K562 (cell line): Measurements from ENCODE around the gene EGFL6. TPM values are rescaled to one million over a fixed set of nuclear protein-coding genes. Genes with fewer than 3 reads are reported as not detected.

ENCODE experiments used
- ATAC-seq: fragments of 200-7000 bp; cut with Tn5 transposase; 3 replicates; pipeline ENCODE4 v1.9.1; 2020; ENCODE audit warnings: moderate library complexity
- BruUV-seq: library from RNA; stranded (reverse); fragments of 400-500 nt; replicated peaks from 2 replicates; lab custom pipeline; 2021; lab: Mats Ljungman, UMichigan
- CTCF ChIA-PET: fragments of 300-600 bp; formaldehyde crosslinking; extraction: SDS; loops from one replicate; lab custom pipeline; 2021; ENCODE audit warnings: low intra/inter-chr PET ratio; lab: Yijun Ruan, JAX
- POLR2A ChIA-PET: fragments of 300-600, 350-650 bp; sonication (Branson Sonifier 250); formaldehyde crosslinking; extraction: SDS; loops from one replicate; lab custom pipeline; 2021; ENCODE audit warnings: antibody characterized with exemption, inconsistent platforms; lab: Yijun Ruan, JAX
- DNase-seq, 4 experiments: peaks; one replicate each; pipeline versions ENCODE4 v3.0.0 to v3.0.0-alpha.2; 2011 to 2018; ENCODE audit warnings: low spot score in 3 of 4, mixed read lengths in 3 of 4; ENCODE audit errors: extremely low read depth in 1 of 4
- FAIRE-seq: peaks from 2 replicates; lab custom pipeline; 2011; peaks lifted over from hg19 to GRCh38; lab: Jason Lieb, UNC
- H2AFZ ChIP-seq: 2 replicates; pipeline ENCODE4 v1.6.0; 2011; ENCODE audit warnings: low read depth, low read length, control low read depth, inconsistent platforms
- H3K27ac ChIP-seq: fragments of 200-600 bp; 3 replicates; pipeline ENCODE4 v1.8.0; 2011; ENCODE audit warnings: low read depth, mild to moderate bottlenecking, control low read depth, inconsistent platforms, low read length, moderate library complexity, mixed read lengths; ENCODE audit errors: extremely low read depth
- H3K27me3 ChIP-seq, 2 experiments: fragments of 300-600 bp in 1 of 2; 2 replicates in 1 of 2; 3 replicates in 1 of 2; pipeline versions ENCODE4 v1.6.0 to v1.8.0; 2011; ENCODE audit warnings: inconsistent platforms in 2 of 2, low read length in 2 of 2, mild to moderate bottlenecking in 1 of 2, mixed read lengths in 1 of 2, moderate library complexity in 1 of 2; ENCODE audit not compliant: control insufficient read depth in 2 of 2, insufficient read depth in 2 of 2
- H3K36me3 ChIP-seq: fragments of 300-600 bp; 3 replicates; pipeline ENCODE4 v1.8.0; 2011; ENCODE audit warnings: mild to moderate bottlenecking, low read length, inconsistent platforms; ENCODE audit not compliant: control insufficient read depth, insufficient read depth
- H3K4me1 ChIP-seq, 2 experiments: fragments of 200-600 bp in 1 of 2; replicated peaks in 1 of 2; 2 replicates in 1 of 2; 3 replicates in 1 of 2; pipeline versions ENCODE4 v1.5.1 to v1.8.0; 2011; ENCODE audit warnings: inconsistent platforms in 2 of 2, low read length in 2 of 2, mild to moderate bottlenecking in 1 of 2, mixed read lengths in 1 of 2, moderate library complexity in 1 of 2; ENCODE audit not compliant: control insufficient read depth in 2 of 2, insufficient read depth in 2 of 2
- H3K4me2 ChIP-seq: 2 replicates; pipeline ENCODE4 v1.6.1; 2011; ENCODE audit warnings: low read length, control low read depth, inconsistent platforms, mixed read lengths; ENCODE audit not compliant: insufficient read depth
- H3K4me3 ChIP-seq: fragments of 200-600 bp; sonication (generic), shearing (Covaris generic); 2 replicates; pipeline ENCODE4 v1.5.1; 2016; ENCODE audit warnings: control low read depth, inconsistent platforms
- H3K79me2 ChIP-seq: fragments of 200-600 bp; 3 replicates; pipeline ENCODE4 v1.8.0; 2011; ENCODE audit warnings: low read length, inconsistent platforms; ENCODE audit not compliant: control insufficient read depth, insufficient read depth
- H3K9ac ChIP-seq, 2 experiments: 2 replicates each; pipeline versions ENCODE4 v1.6.0 to v1.6.1; 2011; ENCODE audit warnings: low read depth in 2 of 2, low read length in 2 of 2, control low read depth in 1 of 2, inconsistent platforms in 1 of 2, mild to moderate bottlenecking in 1 of 2, mixed read lengths in 1 of 2; ENCODE audit not compliant: insufficient read depth in 1 of 2
- H3K9me1 ChIP-seq: one replicate; pipeline ENCODE4 v1.6.0; 2011; ENCODE audit warnings: inconsistent platforms, mild to moderate bottlenecking, low read length, moderate library complexity; ENCODE audit not compliant: control insufficient read depth, insufficient read depth
- H3K9me3 ChIP-seq: replicated peaks from 2 replicates; pipeline ENCODE4 v1.5.1; 2011; ENCODE audit warnings: low read depth, low read length, inconsistent platforms; ENCODE audit not compliant: control insufficient read depth, insufficient read depth
- H4K20me1 ChIP-seq: replicated peaks from 2 replicates; pipeline ENCODE4 v1.6.1; 2011; ENCODE audit warnings: low read length, inconsistent platforms, mixed read lengths; ENCODE audit not compliant: control insufficient read depth, insufficient read depth
- CBX8 ChIP-seq: fragments of 200-600 bp; sonication (generic); IDR thresholded peaks from 2 replicates; pipeline ENCODE4 v1.6.1; 2012; ENCODE audit warnings: borderline replicate concordance, mixed run types, low read depth, mild to moderate bottlenecking, moderate library complexity, mixed read lengths, low read length, control low read depth, inconsistent platforms; ENCODE audit not compliant: poor library complexity, severe bottlenecking; ENCODE audit errors: extremely low read depth
- CTCF ChIP-seq, 3 experiments: IDR thresholded peaks in 2 of 3; conservative IDR thresholded peaks in 1 of 3; 2 replicates each; pipeline ENCODE4 v1.5.1; 2011 to 2012; ENCODE audit warnings: low read length in 3 of 3, mild to moderate bottlenecking in 3 of 3, control low read depth in 2 of 3, improper control_type of control experiment in 1 of 3, inconsistent platforms in 1 of 3, low read depth in 1 of 3, mixed read lengths in 1 of 3, moderate library complexity in 1 of 3; ENCODE audit not compliant: insufficient read depth in 2 of 3
- FOXK1 ChIP-seq: sonication (generic); formaldehyde crosslinking; IDR thresholded peaks from 2 replicates; pipeline ENCODE4 v1.8.0; 2022; ENCODE audit warnings: missing genetic modification reagents, mild to moderate bottlenecking, borderline replicate concordance
- KHSRP ChIP-seq: fragments of 450-650 bp; IDR thresholded peaks from 2 replicates; pipeline ENCODE4 v1.6.1; 2017
- NUFIP1 ChIP-seq: fragments of 450-650 bp; IDR thresholded peaks from 2 replicates; pipeline ENCODE4 v1.6.1; 2018; ENCODE audit not compliant: partially characterized antibody
- RHOXF2B ChIP-seq: fragments of 250-450 bp; sonication (Bioruptor Pico); conservative IDR thresholded peaks from 2 replicates; pipeline ENCODE4 v1.5.1; 2021
- ZNF146 ChIP-seq: IDR thresholded peaks from one replicate; pipeline ENCODE4 v1.6.1; 2018; ENCODE audit warnings: missing compliant biosample characterization; ENCODE audit not compliant: unreplicated experiment
- WGBS: fragments of 100-300 bp; shearing (Covaris generic); methylation state at CpG from one replicate; pipeline ENCODE4 v1.1.6; 2016; ENCODE audit warnings: low coverage, mixed read lengths; ENCODE audit not compliant: insufficient coverage; ENCODE audit errors: missing lambda C conversion rate; 5-methylcytosine and 5-hydroxymethylcytosine counted together
- in situ Hi-C: fragments of 300-500 bp; cut with MboI; formaldehyde crosslinking; loops from 4 replicates; pipeline ENCODE4 v1.15.0; 2018; ENCODE audit warnings: inconsistent platforms, mixed read lengths
- intact Hi-C: fragments of 100-400 bp; cut with micrococcal nuclease; formaldehyde crosslinking; loops from 2 replicates; pipeline ENCODE4 v1.14.2; 2022
- polyA plus RNA-seq, 8 experiments: library from polyadenylated mRNA; depleted of rRNA in 4 of 8; stranded (reverse) in 5 of 8; unstranded in 3 of 8; fragments of >200 nt; fragmentation: Nextera tagmentation in 2 of 8; fragmentation: Illumina TruSeq in 1 of 8; extraction: Ambion mirVana in 2 of 8; extraction: Trizol in 1 of 8; gene quantifications; 2 replicates each; pipeline versions ENCODE4 v1.2.1 to v1.2.3, GENCODE V29; 2011 to 2014; ENCODE audit warnings: inconsistent platforms in 1 of 8, missing spikeins in 1 of 8
- total RNA-seq, 7 experiments: library from RNA; depleted of rRNA in 6 of 7; stranded (reverse); fragments of >200 nt in 6 of 7; fragmentation: Illumina TruSeq in 2 of 7; extraction: Trizol in 2 of 7; gene quantifications; 2 replicates each; pipeline versions ENCODE4 v1.2.1 to v1.2.3, GENCODE V29; 2011 to 2021; ENCODE audit warnings: low replicate concordance in 1 of 7

Gene EGFL6
- total and polyA plus RNA-seq, 9 of the 15 experiments (the other 6 are each of a cell fraction or from before 2014, with no cell fraction given): 0.01 TPM; not detected in 8

DNA sequence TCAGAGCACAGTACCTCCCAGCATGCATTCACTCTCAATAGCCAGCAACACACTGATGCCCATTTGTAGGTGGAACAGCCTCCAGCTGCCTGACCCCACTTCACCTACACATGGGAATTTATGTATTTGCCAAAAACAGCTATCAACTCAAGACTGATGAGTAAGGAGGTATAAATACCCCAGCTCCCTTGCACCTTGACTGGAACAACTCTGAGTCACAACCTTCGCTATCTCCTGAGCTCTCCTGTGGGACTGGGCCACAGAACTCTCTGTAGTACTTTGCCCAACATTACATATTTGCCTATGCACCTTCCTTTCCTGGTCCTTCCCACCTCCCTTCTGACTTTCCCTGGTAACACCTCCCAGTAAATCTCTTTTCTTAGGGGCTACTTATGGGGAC, 16.5 kb upstream of the EGFL6 start:
- no peaks in the 10 kb centered on the region for H4K20me1 ChIP-seq
- intact Hi-C loops: no loop called here
- FAIRE-seq (no peak), ATAC-seq (no peak), DNase-seq (no peak)
- POLR2A ChIA-PET: no interaction called here
- no peak overlapping the region for H2AFZ ChIP-seq
- no peak overlapping the region for H3K27ac ChIP-seq
- no peaks in the 10 kb centered on the region for H3K79me2 ChIP-seq
- H3K9ac ChIP-seq: no peak overlapping the region
- no peaks in the 10 kb centered on the region for H3K36me3 ChIP-seq
- in situ Hi-C loops: no loop called here
- WGBS: 0% methylated on average over 1 of the region's 1 CpG
- TF ChIP-seq KHSRP (no peak), ZNF146 (CRISPR knock-in tag) (no peak), NUFIP1 (no peak), CTCF (IDR thresholded peaks at IDR 0.05 in 2 of 3, conservative IDR thresholded peaks at IDR 0.05 in 1 of 3; ENCODE audit: insufficient read depth in 2 of 3, low read depth in 1 of 3, low read length in 3 of 3) (no peak), RHOXF2B (CRISPR knock-in tag) (no peak), CBX8 (no peak), FOXK1 (CRISPR knock-in tag) (no peak)
- H3K27me3 ChIP-seq: no peaks in the 10 kb centered on the region
- H3K4me2 ChIP-seq: no peak overlapping the region
- no peaks in the 10 kb centered on the region for H3K4me1 ChIP-seq
- BruUV-seq: no TSS peak
- no peaks in the 10 kb centered on the region for H3K9me3 ChIP-seq
- no peak overlapping the region for H3K4me3 ChIP-seq
- CTCF ChIA-PET: no interaction called here
- H3K9me1 ChIP-seq: no peaks in the 10 kb centered on the region
